GM18502 (cell line): ENCODE results near the gene PLEKHA6.
"Not testable (repeated sequence)": the region's sequence is repeated elsewhere in the genome, so short reads cannot be mapped to it uniquely, and the experiment has no call there.

ENCODE experiments used
- ATAC-seq: cut with Tn5 transposase; IDR thresholded peaks from one replicate; pipeline ENCODE4 v1.9.1; 2021; ENCODE audit warnings: mild to moderate bottlenecking; ENCODE audit not compliant: unreplicated experiment, poor library complexity

The PLEKHA6 gene

DNA sequence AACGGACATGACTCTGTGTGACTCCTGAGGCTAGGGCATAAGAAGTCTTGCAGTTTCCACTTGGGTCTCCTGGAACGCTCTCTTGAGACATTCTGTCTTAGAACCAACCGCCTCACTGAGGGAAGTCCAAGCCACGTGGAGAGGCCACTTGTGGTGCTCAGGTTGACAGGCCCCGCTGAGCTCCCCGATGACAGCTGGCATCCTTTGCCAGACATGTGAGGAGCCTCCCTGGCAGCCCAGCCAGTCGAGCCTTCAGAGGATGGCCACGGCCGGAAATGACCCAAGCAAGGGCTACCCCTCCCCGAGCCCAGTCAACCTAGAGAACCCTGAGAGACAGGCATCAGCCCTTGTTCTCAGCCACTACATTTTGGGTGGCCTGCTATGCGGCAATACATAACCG lies 20.7 kb downstream of the PLEKHA6 start:
- no peak for ATAC-seq

DNA sequence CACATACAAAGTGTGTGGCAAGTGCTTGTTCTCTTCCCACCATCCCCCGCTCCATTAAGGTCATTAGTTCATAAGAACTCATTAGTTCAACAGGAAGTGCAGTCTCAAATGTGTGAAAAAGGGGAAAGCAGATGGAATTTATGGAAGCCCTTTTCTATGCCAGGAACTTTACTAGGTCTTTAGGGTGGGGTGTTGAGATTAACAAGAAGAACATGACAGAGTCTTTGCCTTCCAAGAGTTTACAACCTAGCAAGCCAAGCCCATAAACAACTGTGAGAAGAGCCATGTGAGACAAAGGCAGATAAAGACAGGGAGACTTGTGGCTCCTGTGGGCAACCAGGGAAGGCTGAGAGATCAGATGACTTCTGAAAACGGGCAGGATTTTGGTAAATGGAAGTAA lies 21.4 kb downstream of the PLEKHA6 start:
- no peak for ATAC-seq

DNA sequence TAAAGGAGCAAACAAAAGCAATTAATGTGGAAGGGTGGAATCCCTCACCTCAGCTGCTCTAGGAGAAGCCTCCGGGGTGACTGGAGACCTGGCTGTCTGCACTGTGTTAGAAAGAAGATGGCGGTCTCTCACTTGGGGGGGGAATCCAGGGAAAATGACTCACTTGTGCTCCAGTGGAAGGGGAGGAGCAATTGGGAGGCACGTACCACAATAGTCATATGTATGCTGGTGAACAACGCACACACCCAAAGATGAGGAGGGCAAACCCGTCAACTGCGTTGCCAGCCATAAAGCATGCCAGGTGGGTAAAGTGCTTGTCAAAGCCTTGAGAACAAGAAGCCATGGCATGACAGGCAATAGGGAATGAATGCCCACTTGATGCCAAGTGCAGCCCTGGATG lies 22.1 kb downstream of the PLEKHA6 start:
- ATAC-seq = no peak

DNA sequence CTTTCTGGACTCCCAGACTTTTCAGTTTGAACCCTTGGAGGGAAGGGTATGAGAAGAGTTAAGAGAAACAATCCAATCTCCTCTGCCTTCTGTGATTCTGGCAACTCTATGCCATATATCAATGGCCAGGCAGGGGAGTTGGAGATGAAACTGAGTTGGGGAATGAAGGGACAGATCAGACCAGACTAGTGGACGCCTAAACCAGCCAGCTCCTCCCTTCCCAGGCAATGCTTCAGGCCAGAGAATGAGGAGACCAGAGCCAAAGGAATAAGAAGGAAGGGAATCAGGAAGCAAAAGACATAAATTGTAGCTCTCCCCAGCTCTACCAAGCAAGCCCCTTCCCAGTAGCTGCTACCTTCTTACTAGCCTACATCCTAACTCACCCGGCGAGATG lies 22.7 kb downstream of the PLEKHA6 start:
- ATAC-seq = no peak

DNA sequence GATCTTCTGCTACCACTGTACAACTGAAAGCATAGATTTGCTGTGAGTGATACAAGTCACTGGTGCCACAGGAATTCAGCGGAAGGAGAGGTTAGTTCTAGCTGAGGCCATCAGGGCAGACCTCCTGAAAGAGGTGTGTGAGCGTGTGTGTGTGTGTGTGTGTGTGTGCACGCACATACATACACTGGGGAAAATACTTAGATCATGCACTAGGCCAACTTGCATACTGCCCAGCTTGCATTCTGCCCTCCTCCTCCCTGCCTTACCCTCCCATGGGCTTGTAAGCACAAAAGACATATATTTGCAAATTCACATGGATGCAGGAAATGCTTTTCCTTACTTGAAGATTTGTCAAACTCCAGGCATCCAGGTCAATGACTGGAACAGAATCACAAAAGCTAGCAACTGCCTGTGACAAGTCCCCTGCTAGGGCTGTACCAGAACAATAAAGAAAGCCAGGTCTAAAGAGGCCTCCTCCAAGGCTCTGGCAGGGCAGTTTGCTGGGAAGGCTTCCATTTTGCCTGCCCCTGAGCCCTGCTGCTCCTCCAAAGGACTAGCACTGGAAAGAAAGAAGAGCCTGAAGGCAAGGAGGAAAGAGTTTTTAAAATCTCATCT lies 23.2 kb downstream of the PLEKHA6 start:
- ATAC-seq = no peak

DNA sequence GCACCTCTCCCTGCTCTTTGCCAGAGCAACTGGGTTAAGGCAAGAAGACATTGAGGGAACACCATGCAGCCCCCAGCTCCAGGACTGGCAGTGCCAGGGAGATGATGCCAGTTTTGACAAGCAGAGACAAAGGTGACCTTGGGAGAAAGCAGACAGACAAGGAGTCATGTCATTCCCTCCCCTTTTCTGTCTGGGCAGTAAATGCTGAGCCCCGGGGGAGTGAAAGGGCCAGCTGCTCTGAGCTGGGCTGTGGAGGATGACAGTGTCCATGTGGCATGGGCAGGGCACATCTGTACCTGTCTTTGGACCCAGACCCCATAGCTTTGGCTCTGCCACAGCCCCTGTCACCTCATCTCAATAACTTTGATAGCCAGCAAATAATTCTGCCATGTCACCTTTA lies 24.2 kb downstream of the PLEKHA6 start:
- ATAC-seq = no peak

DNA sequence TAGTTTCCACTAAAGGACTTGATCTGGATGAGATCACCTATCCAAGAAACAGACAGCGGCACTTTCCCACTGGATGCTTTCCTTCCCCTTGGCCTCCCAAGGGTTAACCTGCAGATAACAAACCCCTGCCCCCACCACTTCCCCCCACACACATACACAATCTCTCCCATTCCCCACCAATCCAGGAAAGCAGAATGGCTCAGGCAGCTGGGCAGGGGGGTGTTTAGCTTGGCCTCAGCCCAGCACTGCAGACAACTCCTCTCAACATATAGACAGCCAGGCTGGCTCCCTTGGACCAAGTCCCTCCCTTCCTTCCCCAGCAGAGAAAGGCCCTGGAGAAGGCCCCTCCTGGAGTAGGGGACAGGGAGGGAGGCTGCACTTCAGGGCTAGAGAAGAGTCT lies 24.6 kb downstream of the PLEKHA6 start:
- no peak for ATAC-seq

DNA sequence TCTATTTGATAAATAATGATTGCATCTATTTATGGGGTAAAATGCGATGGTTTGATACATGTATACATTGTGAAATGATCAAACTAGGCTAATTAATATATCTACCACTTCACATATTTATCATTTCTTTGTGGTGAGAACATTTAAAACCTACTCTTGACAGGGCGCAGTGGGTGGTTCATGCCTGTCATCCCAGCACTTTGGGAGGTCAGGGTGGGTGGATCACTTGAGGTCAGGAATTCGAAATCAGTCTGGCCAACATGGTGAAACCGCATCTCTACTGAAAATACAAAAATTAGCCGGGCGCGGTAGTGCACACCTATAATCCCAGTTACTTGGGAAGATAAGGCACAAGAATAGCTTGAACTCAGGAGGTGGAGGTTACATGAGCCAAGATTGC lies 25.3 kb downstream of the PLEKHA6 start:
- ATAC-seq = no peak

DNA sequence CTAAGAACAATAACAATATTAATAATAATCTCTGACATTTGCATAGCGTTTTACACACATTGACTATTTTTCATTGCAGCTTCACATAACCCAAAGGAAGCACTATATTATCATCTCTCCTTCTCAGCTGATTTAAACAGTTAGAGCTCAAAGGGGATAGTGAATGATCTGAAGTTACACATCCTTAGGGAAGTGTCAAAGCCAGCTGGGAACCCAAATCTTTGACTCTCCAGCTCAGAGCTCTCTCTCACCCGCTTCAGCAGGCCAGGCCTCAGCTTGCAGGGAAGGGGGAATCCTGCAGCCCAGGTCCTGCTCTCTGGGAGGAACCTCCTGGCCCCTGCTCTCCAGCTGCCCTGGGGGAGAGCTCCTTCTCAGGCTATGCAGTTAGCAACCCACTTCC lies 26.3 kb downstream of the PLEKHA6 start:
- no peak for ATAC-seq

DNA sequence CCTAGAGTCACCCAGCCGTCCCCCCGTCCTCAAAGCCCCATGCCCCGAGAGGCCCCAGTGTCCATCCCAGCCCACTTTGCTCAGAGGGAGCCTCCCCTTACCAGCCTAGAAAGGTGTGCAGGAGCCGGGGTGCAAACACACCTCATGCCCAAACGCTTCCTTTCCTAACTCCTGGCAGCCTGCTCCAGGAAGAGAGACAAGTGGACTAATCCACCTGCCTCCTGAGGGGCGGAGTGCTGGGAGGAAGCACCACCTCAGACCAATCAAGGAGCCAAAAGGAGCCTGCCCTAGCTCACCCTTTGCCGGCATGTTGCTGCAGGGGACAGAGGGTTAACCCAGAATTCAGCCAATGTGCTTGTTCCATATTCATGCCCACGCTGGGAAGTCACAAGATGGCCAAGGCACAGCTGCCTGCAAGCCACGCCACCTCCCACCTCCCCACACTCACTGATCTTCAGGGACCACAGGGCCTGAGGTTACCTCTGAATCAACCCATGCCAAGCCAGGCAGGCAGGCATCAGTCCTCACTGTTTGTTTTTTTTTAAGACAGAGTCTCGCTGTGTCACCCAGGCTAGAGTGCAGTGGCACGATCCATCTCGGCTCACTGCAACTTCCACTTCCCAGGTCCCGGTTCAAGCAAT lies 27.8 kb downstream of the PLEKHA6 start:
- ATAC-seq = no peak

DNA sequence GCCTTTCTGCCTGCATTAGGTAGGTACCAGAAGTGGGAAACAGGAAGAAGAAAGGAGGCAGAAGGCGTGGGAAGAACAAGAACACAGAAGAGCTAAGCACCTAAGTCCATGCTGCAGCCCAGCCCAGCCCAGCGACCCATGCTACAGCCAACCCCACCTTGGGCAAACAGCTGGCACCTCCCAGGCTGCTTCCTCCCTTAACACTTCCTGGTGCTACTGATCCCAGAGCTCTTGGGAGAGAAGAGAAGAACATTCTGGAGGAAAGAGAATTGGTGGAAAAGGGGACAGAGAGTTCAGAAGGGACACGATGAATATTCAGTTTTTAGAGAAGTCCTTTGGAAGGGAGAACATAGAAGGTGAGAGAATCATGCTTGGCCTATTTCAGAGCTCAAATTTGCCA lies 28.5 kb downstream of the PLEKHA6 start:
- ATAC-seq = no peak

DNA sequence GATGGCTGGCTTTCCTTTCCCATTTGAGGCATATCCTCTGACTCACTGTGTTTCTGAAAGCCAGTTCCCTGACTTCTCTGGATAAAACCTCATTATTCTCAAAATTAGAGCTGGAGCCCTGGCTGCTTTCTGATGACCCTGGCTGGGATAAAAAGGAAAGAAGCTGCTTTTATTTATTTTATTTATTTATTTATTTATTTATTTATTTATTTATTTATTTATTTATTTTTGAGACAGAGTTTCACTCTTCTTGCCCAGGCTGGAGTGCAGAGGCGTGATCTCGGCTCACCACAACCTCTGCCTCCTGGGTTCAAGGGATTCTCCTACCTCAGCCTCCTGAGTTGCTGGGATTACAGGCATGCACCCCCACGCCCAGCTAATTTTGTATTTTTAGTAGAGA lies 31.9 kb downstream of the PLEKHA6 start:
- not testable (repeated sequence) for ATAC-seq

DNA sequence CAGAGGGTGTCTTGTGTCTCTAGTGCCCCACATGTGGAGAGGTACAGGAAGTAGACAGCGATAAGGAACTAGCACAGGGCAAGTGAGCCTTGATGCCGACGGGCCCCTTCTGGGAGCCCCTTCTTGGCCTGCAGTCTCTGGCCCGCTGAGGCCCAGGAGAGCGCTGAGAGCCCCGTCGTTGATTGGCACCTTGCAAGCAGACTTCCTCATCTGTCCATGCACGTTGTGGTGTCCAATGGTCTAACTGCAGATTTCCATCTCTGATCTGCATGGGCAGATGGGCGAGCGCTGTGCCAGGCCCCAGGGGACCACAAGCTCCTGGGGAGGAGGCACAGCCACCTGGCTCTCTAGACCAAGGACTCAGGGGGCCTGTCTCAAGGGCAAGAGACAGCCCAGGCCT lies 32.4 kb downstream of the PLEKHA6 start:
- no peak for ATAC-seq

DNA sequence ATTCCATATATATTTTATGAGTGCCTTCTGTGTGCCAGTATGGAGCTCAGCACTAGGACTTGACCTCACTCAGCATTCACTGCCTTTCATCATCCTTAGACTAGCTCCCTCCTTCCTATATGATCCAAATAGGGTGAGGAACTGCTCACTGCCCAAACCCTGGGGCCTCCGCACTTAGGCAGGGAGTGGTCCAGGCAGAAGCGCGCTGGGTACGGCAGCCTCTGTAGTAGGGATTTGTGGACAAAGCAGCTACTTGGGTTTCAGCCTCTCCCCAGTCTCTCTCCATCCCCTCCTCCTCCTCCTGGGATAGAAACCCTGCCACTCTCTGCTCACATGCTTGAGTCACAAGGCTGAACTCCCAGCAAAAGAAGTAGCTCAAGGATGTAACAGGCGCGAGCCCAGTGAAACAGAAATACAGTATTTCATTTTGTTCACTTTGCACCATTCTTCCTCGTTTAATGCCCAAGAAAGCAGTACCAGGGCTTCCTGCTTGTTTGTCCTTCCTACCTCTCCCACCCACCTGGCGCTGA lies 32.9 kb downstream of the PLEKHA6 start:
- ATAC-seq = no peak

DNA sequence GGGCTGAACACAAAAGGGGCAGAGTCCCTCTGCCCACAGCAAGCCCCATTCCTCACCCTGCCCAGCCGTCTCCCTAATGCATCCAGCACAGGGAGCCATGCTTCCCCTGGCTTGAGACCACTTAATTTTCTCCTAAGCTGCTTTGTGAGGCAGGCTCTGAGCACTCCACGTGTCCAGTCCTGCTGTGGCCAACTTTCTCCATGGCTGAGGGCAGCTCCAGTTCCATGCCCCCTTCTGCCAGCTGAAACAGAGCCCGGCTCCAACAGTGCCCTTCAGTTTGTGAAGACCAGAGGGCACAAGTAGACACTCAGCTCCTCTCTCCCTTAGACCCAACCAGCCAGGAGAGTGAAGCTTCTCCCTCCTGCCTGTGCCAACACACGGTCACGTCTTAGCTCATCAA lies 33.8 kb downstream of the PLEKHA6 start:
- no peak for ATAC-seq

DNA sequence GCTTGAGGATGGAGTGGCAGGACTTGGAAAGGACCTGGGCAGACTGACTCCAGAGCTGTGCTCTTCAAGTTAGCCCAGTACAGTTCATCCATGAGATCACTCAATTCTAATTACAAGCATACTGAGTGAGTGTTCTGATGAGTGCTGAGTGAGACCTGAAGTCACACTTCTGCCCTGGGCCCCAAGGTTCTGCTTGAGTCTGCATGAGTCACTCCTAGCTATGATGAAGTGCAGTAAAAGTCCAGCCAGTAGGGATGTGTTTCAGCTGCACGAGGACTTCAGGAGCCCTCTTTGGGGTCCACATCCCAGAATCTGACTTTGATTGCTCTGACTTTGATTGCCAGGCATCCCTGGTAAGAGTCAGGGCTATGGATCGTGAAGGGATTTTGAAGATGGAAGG lies 35.8 kb downstream of the PLEKHA6 start:
- no peak for ATAC-seq

DNA sequence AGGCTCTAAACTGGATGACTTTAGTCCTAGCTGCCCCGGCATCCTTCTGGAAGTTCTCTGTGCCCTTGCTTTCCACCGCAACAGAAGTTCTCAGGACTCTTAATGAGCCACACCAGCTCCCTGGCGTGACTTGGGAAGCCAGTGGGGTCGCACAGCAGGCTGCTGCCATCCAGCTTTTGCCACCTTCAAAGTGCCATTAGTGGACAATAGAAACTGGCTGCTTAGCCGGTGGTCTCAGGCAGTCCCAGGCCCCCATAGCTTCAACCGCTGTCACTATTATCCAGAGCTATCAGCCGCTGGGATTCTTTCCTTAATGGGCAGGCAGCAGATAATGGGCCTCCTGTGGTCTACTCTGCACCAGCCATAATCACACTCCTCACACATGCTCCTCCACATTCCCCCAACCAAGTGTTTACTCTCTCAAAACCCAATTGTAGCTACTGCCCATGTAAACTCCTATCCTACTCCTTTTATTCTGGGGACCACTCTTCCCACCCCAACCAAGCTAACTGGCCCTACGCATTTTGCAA lies 37.3 kb downstream of the PLEKHA6 start:
- ATAC-seq = no peak

DNA sequence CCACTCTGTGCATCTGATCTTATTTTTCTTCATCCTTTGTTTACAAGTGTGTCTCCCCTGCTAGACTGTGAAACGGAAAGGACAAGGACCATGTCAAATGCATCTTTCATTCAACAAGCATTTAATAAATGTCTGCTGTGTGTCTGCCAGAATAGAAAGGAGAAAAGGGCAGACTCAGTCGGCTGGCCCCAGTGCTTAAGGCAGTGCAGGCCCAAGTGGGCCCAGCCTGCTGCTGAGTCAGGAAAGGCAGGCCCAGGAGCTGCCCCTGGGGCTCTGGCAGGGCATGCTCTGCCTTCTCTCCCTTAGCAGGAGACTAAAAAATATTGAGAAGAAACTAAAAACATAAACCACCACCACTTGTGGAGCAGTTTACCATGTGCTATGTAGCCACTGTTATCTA lies 38.1 kb downstream of the PLEKHA6 start:
- no peak for ATAC-seq

DNA sequence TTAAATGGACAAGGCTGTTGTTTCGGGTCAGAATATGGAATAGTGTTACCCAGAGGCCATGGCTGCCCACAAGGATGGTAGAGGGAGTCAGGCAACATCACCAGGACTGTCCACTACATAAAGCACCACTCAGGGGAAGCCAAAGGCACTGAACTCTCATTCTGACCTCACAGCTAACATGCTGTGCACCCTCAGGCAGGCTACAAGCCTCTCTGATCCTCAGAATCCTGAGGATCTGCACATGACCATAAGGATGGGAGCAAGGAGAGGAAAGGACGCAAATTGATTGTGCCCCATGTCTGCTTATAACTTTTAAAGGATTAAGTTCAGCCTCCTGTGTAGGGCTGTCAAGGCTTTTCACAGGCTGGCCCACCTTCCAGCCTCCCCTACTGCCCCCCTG lies 38.7 kb downstream of the PLEKHA6 start:
- no peak for ATAC-seq

DNA sequence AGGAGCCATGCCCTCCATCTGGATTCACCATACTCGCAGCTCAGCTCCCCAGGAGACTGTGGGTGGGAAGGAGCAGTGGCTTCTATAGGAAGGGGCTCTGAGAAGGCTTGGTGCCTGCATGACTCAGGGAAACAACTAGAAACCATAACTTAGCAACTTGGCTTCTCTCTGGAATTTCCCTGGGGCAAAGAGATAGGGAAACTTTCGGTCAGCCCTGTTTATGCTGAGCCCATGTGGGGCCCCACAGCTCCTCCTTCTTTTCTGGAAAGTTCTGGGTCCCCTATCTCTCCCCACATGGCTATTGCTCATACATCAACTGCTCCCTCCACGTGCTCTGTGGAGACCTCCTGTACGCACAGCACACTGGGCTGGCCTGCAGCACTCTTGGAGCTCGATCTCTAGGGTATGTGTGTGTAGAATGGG lies 39.3 kb downstream of the PLEKHA6 start:
- no peak for ATAC-seq

DNA sequence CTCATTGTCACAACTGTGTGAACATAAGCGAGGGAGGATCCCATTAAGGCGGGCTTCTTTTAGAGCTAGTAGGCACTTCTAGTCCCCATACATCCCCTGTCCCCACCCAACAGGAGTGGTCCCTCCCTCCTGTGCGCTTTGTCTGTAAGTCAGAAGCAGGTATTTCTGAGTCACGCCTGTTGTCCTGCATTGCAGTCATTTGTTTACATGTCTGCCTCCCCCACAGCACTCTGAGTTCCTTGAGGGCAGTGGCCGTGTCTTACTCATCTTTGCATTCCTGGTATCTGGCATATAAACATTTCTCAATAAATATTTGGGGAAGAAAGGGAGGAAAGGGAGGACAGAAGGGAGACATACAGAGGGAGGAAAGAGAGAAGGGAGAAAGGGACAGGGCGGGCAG lies 40.3 kb downstream of the PLEKHA6 start:
- ATAC-seq = no peak

DNA sequence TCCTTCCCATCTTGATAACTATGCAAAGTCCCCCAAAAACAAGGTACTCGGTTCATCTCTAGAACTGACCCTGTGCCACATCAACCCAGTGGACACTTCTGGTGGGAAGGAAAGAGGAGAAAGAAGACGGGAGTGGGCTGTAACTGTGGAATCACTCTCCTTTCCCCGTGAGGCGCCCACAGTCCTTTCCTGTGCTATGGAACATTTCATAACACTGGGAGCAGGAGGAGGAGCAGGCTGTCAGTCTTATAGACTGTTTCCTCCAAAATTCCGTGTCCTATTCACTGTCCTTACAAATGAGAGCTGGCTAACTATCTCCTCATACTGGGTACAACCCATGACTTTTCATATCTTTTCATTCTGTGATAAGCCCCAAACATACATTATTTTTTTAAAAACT lies 40.7 kb downstream of the PLEKHA6 start:
- no peak for ATAC-seq
